GM20000 (cell line): Measurements from ENCODE around the gene PTPRH.
A peak's percentile ranks its signal among the peaks of the same experiment; 100 is the strongest.
"Not testable (repeated sequence)": the region's sequence is repeated elsewhere in the genome, so short reads cannot be mapped to it uniquely, and the experiment has no call there.

Source experiments
- DNase-seq: peaks from one replicate; pipeline ENCODE4 v3.0.0; 2012; ENCODE audit warnings: low spot score
- TF ChIP-seq, protein P1 (sequence below): IDR thresholded peaks from 2 replicates; pipeline ENCODE4 v1.5.1; 2012; ENCODE audit warnings: mild to moderate bottlenecking, control low read depth; ENCODE audit errors: extremely low read depth, missing control alignments

Gene PTPRH

DNA sequence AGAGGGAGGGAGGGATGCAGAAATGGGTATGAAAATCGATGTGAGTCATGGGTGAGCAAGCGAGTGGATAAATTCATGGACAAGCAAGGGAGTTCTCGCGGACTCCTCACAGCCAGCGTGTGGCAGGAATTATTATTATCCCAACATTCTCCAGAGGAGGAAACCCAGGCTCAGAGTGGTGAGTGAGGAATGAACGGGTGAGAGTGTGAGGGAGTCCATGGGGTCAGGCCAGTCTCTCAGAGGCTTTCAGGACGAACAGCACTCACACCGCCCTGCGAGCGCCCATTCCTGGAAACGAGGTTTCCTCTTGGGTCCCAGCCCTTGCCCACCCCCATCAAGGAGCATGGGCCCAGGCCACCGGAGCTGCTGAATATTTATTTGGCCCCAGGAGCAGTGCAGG, 36.6 kb downstream of the PTPRH start:
- DNase-seq = no peak
- TF ChIP-seq, protein P1, sequence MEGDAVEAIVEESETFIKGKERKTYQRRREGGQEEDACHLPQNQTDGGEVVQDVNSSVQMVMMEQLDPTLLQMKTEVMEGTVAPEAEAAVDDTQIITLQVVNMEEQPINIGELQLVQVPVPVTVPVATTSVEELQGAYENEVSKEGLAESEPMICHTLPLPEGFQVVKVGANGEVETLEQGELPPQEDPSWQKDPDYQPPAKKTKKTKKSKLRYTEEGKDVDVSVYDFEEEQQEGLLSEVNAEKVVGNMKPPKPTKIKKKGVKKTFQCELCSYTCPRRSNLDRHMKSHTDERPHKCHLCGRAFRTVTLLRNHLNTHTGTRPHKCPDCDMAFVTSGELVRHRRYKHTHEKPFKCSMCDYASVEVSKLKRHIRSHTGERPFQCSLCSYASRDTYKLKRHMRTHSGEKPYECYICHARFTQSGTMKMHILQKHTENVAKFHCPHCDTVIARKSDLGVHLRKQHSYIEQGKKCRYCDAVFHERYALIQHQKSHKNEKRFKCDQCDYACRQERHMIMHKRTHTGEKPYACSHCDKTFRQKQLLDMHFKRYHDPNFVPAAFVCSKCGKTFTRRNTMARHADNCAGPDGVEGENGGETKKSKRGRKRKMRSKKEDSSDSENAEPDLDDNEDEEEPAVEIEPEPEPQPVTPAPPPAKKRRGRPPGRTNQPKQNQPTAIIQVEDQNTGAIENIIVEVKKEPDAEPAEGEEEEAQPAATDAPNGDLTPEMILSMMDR = no peak

DNA sequence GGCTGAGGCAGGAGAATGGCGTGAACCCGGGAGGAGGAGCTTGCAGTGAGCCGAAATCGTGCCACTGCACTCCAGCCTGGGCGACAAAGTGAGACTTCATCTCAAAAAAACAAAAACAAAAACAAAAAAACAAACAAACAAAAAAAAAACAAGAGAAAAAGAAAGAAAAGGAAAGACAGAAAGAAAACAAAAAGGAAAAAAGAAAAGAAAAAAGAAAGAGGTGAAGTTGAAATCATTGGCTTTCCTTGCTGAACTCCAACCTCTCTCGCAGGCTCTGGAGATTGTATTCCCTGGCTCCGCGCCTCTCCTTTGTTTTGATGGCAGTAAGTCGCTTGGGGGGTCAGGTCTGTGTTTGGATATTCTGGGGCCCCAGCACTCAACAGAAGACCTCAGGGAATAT, 37.0 kb downstream of the PTPRH start:
- DNase-seq = not testable (repeated sequence)

DNA sequence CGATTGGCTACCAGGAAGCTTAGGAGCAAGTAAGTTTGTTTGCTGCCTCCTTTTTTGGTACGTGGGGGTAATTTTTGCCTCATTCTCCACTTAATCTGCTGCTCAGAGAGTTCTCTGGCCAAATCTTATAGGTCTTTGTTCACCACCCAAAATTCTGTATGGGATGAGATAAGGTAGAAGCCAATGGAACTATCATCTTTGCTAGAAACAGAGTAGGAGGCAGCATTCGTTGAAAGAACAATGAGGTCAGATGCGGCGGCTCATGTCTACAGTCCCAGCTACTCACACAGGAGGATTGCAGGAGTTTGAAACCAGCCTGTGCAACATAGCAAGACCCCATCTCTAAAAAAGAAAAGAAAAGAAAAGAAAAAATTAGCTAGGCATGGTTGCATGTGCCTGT, 37.9 kb downstream of the PTPRH start:
- no peak for DNase-seq
- TF ChIP-seq, protein P1 = no peak

DNA sequence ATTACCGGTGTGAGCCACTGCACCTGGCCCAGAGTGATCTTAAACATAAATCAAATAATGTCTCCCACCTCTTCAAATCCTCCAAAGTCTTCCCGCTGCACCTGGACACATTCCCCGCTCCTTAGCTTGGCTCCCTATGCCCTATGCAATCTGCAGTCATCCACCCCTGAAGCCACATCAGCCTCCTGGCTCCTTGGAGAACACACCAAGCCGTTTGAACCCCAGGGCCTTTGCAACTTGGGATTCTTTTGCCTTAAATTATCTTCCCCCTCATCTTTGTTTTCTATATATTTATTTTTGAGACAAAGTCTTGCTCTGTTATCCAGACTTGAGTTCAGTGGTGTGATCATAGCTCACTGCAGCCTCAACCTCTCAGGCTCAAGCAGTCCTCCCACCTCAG, 40.2 kb downstream of the PTPRH start:
- no peak for DNase-seq
- TF ChIP-seq, protein P1 = no peak

DNA sequence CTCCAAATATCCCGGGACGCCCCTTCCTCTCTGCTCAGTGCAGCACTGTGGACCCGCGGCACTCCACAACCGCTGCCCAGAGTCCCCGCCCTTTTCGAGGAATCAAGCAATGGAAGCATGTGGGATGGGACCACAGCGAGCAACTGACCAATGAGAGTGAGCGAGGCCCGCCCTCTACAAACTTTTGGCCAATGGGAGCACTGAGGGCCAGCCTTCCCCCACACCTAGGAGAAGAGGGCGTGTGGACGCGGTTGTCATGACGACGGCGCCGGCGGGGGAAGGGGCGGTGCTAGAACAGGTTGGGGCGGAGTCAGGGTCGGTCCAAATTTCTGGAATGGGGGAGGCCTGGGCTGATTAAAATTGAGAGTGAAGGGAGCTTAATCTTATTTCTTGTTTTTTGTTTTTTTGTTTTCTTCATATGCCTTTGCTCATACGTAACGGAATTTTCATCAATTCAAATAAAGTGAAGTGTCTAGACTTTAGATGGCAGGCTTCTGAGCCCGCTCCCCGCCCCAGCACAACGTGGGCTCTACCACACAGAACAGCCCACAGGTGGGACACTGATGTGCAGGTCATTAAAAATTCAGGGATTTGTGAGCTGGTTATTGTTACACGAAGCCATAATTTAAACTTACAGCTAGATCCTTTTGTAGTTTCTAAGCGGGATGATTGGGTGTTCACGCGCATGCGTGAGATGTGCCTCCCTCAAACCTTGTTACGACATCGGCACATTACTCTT, 42.6 kb downstream of the PTPRH start, which contains the start of gene DNAAF3:
DNAAF3 (minus strand) TSS at position 84 of the 739 bp plus-strand sequence. CDS start 200 bp downstream, outside the sequence.
- peak; percentile 96 for DNase-seq
- TF ChIP-seq, protein P1 = no peak

DNA sequence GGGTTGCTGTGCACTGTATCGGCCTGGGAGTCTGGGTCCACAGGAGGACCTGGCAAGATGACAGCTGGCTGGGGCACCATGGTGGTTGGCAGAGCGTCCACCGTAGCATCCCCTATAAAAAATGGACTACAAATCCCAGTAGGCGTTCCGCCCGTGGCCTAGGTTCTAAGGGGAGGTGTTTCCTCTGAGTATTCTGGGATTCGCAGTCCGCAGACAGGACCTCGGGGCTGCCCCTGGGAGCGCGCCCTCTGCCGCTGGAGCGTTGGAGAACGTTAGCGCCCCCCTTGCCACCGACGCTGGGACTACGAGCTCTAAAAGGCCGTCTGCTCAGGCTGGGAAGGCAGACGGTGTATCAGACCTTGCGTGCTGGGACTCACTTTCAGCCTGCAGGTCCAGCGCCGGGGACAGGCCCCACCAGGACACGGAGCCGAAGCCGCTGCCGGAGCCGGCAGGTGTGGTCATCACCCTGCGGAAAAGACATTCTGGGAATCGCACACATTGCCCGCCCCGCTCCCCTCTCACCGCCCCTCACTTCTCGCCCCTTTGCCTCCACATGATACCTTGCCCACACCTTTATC, 43.3 kb downstream of the PTPRH start:
- TF ChIP-seq, protein P1 = peak; percentile 3
- DNase-seq = no peak

DNA sequence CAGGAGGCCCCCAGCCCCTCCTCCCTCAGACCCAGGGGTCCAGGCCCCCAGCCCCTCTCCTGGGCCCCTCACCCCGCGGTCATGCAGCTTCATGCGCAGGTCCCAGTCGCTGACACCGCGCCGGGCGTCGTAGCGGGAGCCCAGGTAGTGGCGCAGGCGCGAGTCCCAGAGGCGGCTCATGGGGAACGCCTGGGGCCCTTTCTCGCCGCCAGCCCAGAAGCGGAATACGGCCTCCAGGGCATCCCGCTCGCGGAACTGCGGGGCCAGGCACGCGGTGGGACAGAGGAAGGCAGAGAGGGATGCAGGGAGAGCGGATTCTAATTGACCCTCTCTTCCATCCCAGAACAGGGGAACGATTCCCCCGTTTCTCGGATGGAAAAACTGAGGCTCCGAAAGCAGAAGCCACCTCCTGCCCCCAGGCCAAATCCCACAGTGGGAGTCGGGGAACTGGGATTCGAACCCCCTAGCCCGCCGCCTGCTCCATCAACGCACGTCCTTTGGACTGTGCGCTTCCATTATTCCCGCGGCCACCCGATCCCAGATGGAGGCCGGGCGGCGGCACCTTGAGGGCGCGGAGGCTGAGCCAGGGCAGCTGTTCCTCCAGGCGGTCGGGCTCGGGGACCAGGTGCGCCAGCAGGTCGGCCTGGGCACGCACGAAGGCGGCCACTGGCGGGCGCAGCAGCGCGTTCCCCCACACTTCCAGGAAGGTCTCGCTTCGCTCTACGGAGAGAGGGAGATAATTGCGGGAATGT, 47.6 kb downstream of the PTPRH start:
- TF ChIP-seq, protein P1 = no peak
- no peak for DNase-seq
